Epithelial cell of prostate (primary cell): ENCODE results near the gene SRBD1.

Experiments used
- DNase-seq: peaks from one replicate; pipeline ENCODE4 v3.0.0-alpha.2; 2011; ENCODE audit warnings: low read depth, low spot score
- H3K27ac ChIP-seq: fragments of 450-650 bp; 2 replicates; pipeline ENCODE4 v1.5.1; 2017; ENCODE audit warnings: mild to moderate bottlenecking

SRBD1 gene

DNA sequence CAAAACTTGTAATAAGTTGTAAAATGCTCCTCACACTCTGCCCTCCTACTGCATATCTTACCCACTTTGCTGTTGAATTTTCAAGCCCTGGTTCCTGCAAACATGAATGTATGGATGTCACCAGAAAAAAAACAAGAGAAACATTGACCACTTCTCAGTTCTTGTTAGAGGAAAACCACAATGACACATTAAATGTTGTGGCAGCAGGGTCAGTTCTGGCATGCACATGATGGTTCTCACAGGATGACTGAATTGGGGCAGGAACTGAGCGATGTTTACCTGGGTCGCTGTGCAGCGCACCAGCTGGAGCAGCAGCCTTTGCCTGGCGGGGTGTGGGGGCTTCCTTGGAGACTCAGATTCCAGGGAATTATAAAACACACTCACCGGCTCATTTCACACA is 26.4 kb upstream of the SRBD1 start:
- DNase-seq = peak; percentile 43
- no peak overlapping the region for H3K27ac ChIP-seq

DNA sequence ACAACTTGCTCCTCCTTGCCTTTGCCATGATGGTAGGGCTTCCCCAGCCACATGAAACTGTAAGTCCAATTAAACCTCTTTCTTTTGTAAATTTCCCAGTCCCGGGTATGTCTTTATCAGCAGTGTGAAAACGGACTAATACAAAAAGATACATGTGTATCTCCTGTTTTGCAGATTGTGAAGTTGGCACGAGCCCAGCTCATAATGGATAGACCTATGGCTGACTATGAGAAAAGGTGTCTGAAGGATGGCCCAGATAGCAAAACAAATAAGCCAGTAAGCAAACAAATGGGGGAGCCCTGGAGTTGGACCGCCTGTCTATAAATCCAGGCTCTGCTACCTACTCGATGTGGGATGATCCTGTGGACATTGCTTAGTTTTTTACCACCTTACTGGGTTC is 24.9 kb upstream of the SRBD1 start:
- no peak overlapping the region for H3K27ac ChIP-seq
- DNase-seq = no peak

GRCh38 chr2:45634223-45634622 is 23.2 kb upstream of the SRBD1 start:
- H3K27ac ChIP-seq = no peak overlapping the region
- no peak for DNase-seq

GRCh38 chr2:45631955-45632354 is 20.9 kb upstream of the SRBD1 start:
- no peak for DNase-seq
- no peak overlapping the region for H3K27ac ChIP-seq

- no peak overlapping the region for H3K27ac ChIP-seq
- DNase-seq = no peak
Observed at GRCh38 chr2:45631319-45631718, 20.3 kb upstream of the SRBD1 start.

- no peak overlapping the region for H3K27ac ChIP-seq
- no peak for DNase-seq
Observed at GRCh38 chr2:45629971-45630370, 18.9 kb upstream of the SRBD1 start.

DNA sequence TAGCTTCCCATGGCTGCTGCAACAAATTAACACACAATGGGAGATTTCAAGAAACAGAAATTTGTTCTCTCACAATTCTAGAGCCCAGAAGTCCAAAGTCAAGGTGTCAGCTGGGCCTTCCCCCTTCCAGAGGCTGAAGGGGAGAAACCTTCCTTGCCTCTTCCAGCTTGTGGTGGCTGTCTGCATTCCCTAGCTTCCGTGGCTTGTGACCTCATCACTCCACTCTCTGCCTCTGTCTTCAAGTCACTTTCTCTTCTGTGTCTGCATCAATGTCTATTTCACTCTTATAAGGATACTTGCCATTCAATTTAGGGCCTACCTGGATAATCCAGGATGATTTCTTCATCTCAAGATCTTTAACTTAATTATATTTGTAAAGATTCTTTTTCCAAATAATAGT is 16.8 kb upstream of the SRBD1 start:
- no peak overlapping the region for H3K27ac ChIP-seq
- DNase-seq = no peak

DNA sequence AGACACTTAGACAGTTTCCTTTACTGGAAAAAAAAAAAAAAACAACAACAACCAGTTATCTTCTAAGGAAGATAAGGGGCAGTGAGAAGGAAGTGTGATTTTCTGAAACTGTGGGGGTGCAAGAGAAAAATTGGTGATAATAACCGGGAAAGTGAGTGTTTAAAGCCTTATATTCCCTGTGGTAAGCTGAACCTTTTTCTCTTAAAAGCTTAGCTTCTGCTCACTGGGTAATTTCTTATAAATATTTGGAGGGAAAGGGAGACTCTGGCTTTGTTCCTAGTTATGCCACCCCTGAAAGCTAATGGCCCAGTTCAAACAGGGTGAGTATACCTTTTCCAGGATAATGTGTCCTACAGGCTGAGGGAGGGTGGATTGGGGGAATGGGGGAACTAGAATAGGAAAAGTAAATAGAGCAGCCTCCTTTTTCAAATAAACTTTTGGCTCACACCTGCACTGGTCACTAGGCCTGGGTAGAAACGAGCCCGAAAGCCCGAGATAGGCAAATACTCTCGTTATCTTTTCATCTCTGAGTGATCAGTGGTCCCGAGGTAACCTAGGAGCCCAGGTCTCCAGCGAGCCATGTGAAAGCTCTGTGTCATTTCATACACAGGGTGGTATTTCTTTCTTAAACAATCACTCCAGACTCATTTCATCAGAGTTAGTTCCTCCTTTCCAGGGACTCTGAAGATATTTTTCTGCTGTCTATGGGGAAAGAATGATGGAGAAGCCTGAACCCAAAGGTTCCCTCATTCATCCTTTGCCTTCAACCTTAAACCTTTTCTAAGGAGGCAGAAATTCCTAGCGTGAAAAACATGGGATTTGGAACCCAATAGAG is 15.5 kb upstream of the SRBD1 start:
- H3K27ac ChIP-seq = no peak overlapping the region
- DNase-seq = no peak

DNA sequence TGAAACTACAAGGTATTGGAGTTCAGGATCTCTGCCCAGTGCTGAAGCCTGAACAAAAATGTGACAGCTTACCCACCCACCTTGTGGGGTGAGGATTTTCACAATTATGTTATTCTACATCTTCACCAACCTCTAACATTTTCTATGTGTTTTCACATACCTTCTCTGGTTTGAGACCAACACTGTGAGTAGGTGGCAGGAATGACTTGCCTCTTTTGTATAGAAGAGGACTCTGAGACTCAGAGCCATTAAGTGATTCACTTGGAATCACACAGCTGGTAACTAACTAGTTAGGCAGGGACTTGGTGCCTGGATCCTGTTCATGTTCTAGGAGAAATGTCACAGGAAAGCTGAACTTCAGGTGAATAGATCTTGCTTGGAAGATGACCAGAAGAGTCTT is 14.8 kb upstream of the SRBD1 start:
- no peak for DNase-seq
- no peak overlapping the region for H3K27ac ChIP-seq

DNA sequence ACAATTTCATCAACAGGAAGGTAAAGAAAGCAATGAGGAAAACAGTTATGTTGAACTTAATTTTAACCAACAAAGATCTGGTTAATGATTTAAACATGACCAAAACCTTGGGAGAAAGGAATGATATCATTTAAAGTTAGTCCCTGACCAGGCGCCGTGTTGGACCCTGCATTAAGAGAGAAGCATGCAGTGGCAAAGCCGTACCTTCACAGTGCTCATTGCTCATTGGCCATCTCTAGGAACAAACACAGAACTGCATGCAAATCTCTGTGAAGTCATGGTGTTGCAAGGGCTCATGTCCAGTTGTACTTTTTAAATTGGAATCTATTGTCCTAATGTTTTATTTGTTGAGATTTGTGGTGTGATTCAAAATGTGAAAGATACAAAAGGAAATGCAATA is 12.0 kb upstream of the SRBD1 start:
- DNase-seq = no peak
- no peak overlapping the region for H3K27ac ChIP-seq

DNA sequence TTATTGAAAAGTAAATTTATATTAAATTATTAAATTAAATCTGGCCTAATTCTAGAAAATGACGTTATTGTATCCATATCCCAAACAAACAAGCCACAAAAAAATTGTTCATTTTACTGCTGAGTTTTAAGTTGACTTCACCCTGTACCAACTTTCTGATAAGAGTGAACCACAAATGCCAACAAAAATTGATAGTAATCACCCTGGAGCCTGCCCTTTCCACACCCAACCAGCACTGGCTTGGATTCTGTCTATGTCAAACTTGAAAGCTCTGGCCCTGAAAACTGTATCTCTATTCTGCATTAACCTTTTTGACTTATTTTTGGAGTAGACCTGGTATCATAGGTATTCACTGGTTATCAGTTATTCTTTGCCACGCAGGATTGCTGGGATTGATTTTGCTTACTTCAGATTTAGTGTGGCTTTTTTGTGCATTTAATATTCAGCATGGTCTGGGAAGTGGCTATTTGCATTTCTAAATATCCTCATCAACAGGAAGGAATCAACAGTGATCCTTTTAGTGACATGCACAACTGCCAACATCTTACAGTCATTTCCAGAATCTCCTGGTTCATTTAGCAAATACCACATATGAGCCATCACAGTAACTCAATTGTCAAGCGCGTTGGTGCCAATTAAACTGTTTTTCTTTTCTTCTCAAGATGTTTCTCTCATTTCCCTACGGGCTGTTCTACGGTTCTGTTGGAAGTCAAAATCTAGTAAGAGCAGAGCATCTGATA is 11.4 kb upstream of the SRBD1 start:
- no peak for DNase-seq
- H3K27ac ChIP-seq = no peak overlapping the region

GRCh38 chr2:45617496-45617895 is 6.4 kb upstream of the SRBD1 start:
- peak overlapping the region; percentile 0 for H3K27ac ChIP-seq
- no peak for DNase-seq

GRCh38 chr2:45616658-45617411 is 5.8 kb upstream of the SRBD1 start:
- H3K27ac ChIP-seq = peak overlapping the region; percentile 0
- peak; percentile 50 for DNase-seq

DNA sequence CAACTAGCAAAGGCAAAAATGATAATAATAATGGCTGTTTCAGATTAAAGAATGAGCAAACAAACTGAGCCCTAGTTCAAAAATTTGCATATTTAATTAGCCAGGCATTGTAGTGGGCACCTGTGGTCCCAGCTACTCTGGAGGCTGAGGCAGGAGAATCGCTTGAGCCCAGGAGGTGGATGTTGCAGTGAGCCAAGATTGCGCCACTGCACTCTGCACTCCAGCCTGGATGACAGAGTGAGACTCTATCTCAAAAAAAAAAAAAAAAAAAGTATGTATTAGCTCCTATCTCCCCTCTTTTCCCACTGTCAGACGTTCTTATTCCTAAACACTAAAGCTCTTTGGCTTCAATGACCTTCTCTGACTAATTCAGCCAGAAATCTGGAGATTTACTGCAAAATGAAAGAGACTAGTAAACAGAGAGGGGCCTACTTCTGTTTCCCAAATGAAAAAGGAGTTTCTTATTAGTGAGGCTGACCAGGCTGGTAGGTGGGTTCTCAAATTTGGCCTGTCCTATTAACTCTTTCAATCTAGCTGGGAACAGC is 3.9 kb upstream of the SRBD1 start:
- DNase-seq = no peak
- no peak overlapping the region for H3K27ac ChIP-seq

DNA sequence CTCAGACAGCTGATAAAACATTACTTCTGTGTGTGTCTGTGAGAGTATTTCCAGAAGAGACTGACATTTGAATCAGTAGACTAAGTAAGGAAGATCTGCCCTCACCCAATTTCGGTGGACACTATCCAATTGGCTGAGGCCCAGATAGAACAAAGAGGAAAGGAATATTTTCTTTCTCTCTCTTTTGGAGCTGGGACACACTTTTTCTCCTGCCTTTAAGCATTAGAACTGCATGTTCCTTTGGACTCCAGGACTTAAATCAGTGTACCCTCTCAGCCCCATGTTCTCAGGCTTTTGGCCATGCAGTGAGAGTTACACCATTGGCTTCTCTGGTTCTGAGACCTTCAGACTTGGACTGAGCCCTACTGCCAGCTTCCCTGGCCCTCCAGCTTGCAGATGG is 3.3 kb upstream of the SRBD1 start:
- no peak for DNase-seq
- H3K27ac ChIP-seq = no peak overlapping the region

DNA sequence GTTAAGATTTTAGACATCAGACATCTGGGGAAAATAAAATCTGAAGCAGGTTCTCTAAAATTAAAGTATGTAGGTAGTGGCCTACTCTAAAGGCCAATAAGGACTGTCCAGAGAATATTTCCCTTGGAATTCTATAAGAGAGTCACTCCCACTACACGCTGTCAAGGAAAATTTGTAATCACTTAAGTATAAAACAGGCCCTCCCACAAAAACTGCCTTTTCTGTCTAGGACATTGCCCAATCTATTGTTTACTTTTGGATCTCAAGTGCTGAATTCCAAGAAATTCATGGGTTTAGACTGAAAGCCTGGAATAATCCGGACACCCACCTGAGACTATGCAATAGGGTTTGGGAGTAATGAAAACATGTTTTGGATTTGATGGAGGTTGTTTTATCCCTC is 1.7 kb upstream of the SRBD1 start:
- peak overlapping the region; percentile 84 for H3K27ac ChIP-seq
- no peak for DNase-seq

DNA sequence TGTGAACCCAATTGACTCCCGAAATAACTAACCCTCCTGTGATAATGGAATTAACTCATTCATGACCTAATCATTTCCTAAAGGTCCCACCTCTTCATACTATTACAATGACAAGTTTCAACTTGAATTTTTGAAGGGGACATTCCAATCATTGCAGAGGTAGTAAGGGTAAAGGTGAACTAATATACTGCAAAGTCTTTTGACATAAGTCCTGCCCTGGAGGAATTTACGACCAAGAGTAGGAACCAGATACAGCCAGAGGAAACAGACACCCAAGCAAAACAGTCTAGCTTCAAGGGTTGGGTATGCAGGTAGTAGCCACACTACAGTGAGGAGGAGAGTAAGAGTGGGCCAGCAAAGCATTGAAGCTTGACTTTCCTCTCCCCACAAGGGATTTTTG is 1.2 kb upstream of the SRBD1 start:
- H3K27ac ChIP-seq = peak overlapping the region; percentile 84
- no peak for DNase-seq

DNA sequence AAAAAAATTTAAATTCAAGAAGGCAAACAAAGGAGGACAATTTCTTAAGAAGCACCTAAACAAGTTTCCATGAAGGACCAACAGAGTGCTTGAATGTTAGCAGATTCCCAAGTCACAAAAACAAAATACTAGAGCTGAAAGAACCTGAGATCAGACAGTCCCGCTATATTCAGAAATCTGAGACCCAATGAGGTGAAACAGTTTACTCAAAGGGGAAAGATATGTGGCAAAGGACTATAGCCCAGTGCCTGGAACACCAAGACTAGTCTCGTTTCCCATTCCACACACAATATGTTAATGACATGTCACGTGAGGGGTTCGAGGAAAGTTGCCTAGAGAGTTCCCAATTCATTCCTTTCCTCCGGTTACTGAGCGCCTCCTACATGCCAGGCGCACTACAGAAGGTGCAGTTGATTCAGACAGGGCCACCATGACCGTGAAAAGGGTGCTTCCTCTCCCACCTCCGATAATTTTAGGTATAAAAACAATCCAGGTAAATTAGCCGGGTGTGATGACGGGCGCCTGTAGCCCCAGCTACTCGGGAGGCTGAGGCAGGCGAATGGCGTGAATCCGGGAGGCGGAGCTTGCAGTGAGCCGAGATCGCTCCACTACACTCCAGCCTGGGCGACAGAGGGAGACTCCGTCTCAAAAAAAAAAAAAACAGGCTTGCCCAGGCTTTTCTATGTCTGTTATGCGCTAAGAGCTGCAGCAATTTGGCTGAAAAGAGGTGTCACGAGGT is 617 bp downstream of the SRBD1 start:
- peak overlapping the region; percentile 84 for H3K27ac ChIP-seq
- no peak for DNase-seq

- no peak overlapping the region for H3K27ac ChIP-seq
- DNase-seq = no peak
Observed at GRCh38 chr2:45607701-45608100, 3.4 kb downstream of the SRBD1 start.

DNA sequence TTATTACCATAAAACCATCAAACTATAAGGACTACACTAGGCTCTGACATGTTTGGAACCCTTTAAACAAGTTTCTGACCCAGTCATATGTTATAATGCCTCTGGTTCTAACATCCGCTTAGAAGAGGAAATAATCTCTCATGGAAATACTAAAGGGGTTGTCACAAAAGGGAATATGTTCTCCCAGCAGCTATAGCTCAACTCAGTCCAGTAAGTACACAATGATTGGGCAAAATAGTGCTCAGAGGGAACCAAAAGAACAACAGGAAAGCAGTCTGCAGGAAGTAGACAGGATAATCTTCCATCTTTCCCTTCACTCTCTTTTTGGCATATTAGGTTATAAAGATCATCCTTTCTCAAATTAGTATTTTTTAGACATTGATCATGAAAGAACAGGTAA is 4.3 kb downstream of the SRBD1 start:
- no peak overlapping the region for H3K27ac ChIP-seq
- no peak for DNase-seq
